Measurements from ENCODE around the gene NCBP2L.

DNA sequence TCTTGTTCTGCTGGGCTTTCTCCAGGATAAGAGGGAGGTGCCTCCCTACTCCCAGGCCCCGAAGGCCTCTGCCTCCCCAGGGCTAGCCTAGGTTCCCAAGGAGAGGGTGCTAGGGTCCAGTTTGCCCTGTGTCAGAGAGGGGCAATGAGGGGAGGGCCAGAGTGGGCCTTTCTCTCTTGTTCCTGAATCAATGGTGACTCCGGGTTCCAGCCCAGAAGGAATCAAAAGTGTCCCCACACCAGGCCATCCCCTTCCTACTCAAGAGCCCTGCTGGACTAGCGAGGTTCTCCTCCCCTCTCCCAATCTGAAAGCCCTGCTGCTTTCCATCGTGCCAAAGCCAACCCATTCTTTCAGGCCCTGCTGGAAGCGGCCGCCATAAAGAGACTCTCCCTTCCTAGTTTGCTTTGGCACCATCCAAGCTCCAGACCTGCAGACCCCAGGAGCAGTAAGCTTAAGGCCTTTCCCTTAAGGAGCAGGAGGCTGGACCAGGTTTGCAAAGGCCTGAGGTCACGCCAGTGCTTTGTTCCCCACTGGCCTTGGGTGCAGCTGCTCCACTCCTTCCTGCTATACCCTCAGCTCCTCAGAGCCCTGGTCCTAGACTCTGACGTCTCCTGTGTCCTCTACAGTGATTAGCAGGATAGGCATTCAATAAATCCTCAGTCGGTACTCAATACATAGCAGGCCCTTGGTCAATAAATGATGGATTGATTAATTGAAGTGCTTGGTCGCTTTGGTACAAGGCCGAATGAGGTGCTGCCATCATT, 12.5 kb upstream of the NCBP2L start:
- no peak for TF ChIP-seq POLR2A (IDR thresholded peaks at IDR 0.05; ENCODE audit: low read depth, low read length)
- TF ChIP-seq POLR2AphosphoS5 (IDR thresholded peaks at IDR 0.05; ENCODE audit: low read depth, low read length) = no peak
- TF ChIP-seq TAF1 (IDR thresholded peaks at IDR 0.05; ENCODE audit: borderline replicate concordance, low read depth, low read length) = no peak
